ENCODE data around the gene MAP3K19.

MAP3K19 gene

DNA sequence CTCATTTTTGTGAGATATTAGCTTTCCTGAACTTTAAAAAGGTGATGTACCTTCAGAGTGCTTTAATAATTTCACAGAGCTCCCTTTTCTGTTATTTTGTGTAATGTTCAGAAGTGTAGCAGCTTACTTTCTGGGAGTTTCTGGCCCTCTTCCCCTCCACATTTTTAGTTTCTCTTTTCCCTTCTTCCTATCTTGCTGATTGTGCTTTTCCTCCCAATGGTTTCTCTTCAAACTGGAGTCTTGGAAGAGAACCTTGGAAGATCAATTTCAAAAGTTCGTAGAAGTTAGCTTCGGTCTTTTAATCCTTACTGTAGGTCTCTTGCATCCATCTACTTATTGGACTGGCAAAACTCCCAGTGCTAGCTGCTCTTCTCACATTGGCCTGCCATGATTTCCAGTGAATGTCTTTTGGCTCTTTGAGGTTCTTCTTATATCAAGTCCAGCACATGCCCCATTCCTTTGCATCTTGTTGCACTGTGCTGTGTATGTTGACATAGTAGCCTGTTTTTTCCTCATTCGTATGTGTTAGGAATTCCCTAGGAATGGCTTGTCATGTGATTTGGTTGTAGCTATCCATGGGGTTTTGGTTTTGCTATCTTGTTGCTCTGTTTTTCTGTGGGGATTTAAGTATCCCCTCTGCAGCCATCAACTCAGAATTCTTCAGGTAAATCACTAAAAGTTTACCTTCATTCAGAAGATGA lies 120.9 kb downstream of the MAP3K19 start:
- no peak overlapping the region for H3K4me2 ChIP-seq
- no peak overlapping the region for H2AFZ ChIP-seq (ENCODE audit: low read depth)
- H3K36me3 ChIP-seq (ENCODE audit: insufficient read depth) = no peaks in the 10 kb centered on the region

DNA sequence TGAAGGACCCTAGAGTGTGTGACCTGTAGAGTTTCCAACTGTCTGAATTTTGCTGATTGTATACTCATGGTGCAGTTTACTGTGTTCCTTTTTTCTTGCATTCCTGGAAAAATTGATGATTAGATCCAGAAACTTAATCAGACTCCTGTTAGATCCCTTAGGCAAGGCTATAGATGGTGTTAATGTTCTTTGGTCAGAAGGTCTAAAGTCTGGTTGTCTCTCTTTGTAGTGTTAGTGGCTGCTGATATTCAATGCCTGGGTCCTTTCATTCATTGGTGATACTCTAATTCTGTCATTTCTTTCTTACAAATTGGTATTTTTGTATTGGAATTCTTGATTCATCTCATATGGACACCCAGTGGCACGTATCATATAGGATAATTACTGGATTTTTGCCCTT lies 122.3 kb downstream of the MAP3K19 start:
- Histone ChIP-seq H3K27me3 (ENCODE audit: insufficient read depth, low read depth) (no peaks in the 10 kb centered on the region), H3K36me3 (ENCODE audit: insufficient read depth) (no peaks in the 10 kb centered on the region), H4K20me1 (ENCODE audit: insufficient read depth) (peaks cover 18% of the 10 kb centered on the region), H3K4me3 (IDR thresholded peaks at IDR 0.05; ENCODE audit: insufficient read depth, low read depth, low read length) (no peak overlapping the region), H3K9ac (no peak overlapping the region), H3K4me1 (ENCODE audit: low read depth, poor library complexity, severe bottlenecking) (peaks cover 43% of the 10 kb centered on the region), H3K4me2 (no peak overlapping the region), H3K79me2 (ENCODE audit: insufficient read depth, low read depth) (peaks cover 88% of the 10 kb centered on the region), H2AFZ (ENCODE audit: low read depth) (no peak overlapping the region), H3K27ac (no peak overlapping the region)
- TF ChIP-seq, protein P1, sequence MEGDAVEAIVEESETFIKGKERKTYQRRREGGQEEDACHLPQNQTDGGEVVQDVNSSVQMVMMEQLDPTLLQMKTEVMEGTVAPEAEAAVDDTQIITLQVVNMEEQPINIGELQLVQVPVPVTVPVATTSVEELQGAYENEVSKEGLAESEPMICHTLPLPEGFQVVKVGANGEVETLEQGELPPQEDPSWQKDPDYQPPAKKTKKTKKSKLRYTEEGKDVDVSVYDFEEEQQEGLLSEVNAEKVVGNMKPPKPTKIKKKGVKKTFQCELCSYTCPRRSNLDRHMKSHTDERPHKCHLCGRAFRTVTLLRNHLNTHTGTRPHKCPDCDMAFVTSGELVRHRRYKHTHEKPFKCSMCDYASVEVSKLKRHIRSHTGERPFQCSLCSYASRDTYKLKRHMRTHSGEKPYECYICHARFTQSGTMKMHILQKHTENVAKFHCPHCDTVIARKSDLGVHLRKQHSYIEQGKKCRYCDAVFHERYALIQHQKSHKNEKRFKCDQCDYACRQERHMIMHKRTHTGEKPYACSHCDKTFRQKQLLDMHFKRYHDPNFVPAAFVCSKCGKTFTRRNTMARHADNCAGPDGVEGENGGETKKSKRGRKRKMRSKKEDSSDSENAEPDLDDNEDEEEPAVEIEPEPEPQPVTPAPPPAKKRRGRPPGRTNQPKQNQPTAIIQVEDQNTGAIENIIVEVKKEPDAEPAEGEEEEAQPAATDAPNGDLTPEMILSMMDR (conservative IDR thresholded peaks at IDR 0.05; ENCODE audit: low read depth, low read length) = no peak

More for the DNA sequence above, 120.9 kb downstream of the MAP3K19 start:
- no peaks in the 10 kb centered on the region for H3K27me3 ChIP-seq (ENCODE audit: insufficient read depth, low read depth)
- TF ChIP-seq, protein P1 (conservative IDR thresholded peaks at IDR 0.05; ENCODE audit: low read depth, low read length) = no peak
- H3K4me3 ChIP-seq (IDR thresholded peaks at IDR 0.05; ENCODE audit: insufficient read depth, low read depth, low read length) = no peak overlapping the region
- H3K27ac ChIP-seq = no peak overlapping the region
- H4K20me1 ChIP-seq (ENCODE audit: insufficient read depth) = peaks cover 20% of the 10 kb centered on the region
- H3K4me1 ChIP-seq (ENCODE audit: low read depth, poor library complexity, severe bottlenecking) = peaks cover 32% of the 10 kb centered on the region
- H3K9ac ChIP-seq = no peak overlapping the region
- H3K79me2 ChIP-seq (ENCODE audit: insufficient read depth, low read depth) = peaks cover 84% of the 10 kb centered on the region

DNA sequence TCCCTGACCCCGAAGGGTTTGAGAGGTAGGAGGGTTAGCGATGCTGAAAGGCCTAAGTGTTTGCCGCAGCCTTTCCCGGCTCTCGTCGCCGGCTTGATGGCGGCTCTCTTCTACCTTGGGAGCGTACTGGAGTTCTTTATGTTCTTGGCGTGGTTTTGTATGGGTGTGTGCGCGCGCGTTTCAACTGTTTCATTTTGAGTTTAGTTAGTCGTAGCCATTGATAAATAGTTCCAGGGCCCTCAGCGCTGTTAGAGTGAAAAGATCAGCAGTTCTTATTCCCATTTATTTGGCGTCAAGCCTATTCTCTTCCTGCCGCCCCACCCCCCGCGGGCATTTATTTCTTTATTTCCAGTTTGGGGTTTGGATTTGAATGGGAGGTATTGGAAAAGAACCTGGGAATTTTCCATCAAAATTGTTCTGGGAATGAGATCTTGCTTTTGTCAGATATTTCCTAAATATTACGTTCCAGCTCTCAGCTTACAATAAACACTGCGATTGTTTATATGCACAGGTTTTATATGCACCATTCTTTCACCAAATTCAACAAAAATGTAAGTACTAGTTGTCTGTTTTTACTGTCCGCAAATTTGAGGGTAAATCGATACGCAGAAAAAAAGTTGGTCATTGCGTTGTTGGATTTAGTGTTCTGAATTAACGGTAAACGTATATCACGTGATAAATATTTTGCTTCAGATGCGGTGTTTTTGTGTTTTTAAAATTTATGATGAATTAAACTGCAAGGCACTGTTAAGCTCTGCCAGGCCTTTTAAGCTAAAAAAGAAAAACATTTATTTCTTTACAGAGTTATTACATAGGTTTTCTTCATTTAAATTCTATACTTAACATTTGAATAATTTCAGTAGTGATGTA lies 127.7 kb downstream of the MAP3K19 start:
- TF ChIP-seq, protein P1 (conservative IDR thresholded peaks at IDR 0.05; ENCODE audit: low read depth, low read length) = no peak
- H3K36me3 ChIP-seq (ENCODE audit: insufficient read depth) = no peaks in the 10 kb centered on the region
- peak overlapping the region; percentile 96 for H3K9ac ChIP-seq
- peak overlapping the region; percentile 34; the same call in 1 of the 2 replicates for H2AFZ ChIP-seq (ENCODE audit: low read depth)
- H3K27me3 ChIP-seq (ENCODE audit: insufficient read depth, low read depth) = no peaks in the 10 kb centered on the region
- peaks cover 3% of the 10 kb centered on the region; the same call in 1 of the 2 replicates for H4K20me1 ChIP-seq (ENCODE audit: insufficient read depth)
- peak overlapping the region; percentile 90 for H3K4me2 ChIP-seq
- H3K27ac ChIP-seq = peak overlapping the region; percentile 92
- peaks cover 28% of the 10 kb centered on the region for H3K4me1 ChIP-seq (ENCODE audit: low read depth, poor library complexity, severe bottlenecking)
- H3K79me2 ChIP-seq (ENCODE audit: insufficient read depth, low read depth) = peaks cover 58% of the 10 kb centered on the region
- H3K4me3 ChIP-seq (IDR thresholded peaks at IDR 0.05; ENCODE audit: insufficient read depth, low read depth, low read length) = peak overlapping the region; percentile 25

DNA sequence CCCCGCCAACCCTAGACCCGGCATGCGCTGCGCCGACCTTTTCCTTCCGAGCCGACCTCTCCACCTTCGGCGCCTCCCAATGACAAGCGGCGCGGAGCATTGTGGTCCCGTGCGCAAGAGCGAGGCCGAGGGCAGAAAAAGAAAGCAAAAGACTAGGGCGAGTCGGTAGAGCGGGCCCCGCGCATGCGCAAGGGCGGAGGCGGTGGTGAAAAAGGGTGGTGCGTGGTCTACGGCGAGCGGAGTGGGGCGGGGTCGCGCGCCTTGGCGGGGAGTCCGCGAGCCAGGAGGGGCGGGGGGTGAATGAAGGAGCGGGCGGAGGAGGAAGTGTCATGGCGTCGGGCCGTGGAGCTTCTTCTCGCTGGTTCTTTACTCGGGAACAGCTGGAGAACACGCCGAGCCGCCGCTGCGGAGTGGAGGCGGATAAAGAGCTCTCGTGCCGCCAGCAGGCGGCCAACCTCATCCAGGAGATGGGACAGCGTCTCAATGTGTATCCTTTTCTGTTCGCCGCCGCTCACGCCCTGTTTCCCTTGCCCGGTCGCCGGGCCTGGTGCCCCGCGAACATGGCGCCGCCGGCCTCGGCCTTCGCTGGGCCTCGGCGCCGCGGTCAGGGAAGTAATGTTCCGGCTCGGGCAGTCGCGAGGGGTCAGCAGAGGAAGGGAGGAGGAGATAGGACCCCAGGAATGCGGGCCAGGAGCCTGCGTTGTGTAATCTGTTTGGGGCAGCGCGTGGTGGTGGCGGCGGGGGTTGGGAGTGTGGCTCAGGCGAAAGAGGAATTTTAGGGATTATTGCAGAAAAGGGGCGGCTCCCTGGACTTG lies 128.5 kb downstream of the MAP3K19 start, which contains the start of gene CCNT2:
Gene CCNT2 (plus strand): TSS at position 297 of the 815 bp plus-strand sequence. CDS start 33 bp downstream, at position 330.
- peak within 1 kb of the TSS; percentile 96 for H3K9ac ChIP-seq
- peaks cover 3% of the 10 kb centered on the region; the same call in 1 of the 2 replicates for H4K20me1 ChIP-seq (ENCODE audit: insufficient read depth)
- peak within 1 kb of the TSS; percentile 85 for H2AFZ ChIP-seq (ENCODE audit: low read depth)
- H3K27ac ChIP-seq = peak within 1 kb of the TSS; percentile 92
- H3K27me3 ChIP-seq (ENCODE audit: insufficient read depth, low read depth) = no peaks in the 10 kb centered on the region
- H3K4me3 ChIP-seq (IDR thresholded peaks at IDR 0.05; ENCODE audit: insufficient read depth, low read depth, low read length) = peak within 1 kb of the TSS; percentile 53
- TF ChIP-seq, protein P1 (conservative IDR thresholded peaks at IDR 0.05; ENCODE audit: low read depth, low read length) = no peak
- H3K36me3 ChIP-seq (ENCODE audit: insufficient read depth) = no peaks in the 10 kb centered on the region
- H3K4me1 ChIP-seq (ENCODE audit: low read depth, poor library complexity, severe bottlenecking) = peaks cover 28% of the 10 kb centered on the region
- peak within 1 kb of the TSS; percentile 90 for H3K4me2 ChIP-seq
- H3K79me2 ChIP-seq (ENCODE audit: insufficient read depth, low read depth) = peaks cover 51% of the 10 kb centered on the region
